MV-4-11 (cell line): ENCODE results near the gene WASF2.
A peak's percentile ranks its signal among the peaks of the same experiment; 100 is the strongest.
"Not testable (repeated sequence)": the region's sequence is repeated elsewhere in the genome, so short reads cannot be mapped to it uniquely, and the experiment has no call there.

ENCODE experiments used
- DNase-seq: peaks from one replicate; lab custom pipeline; 2025; lab: John Stamatoyannopoulos, UW

The WASF2 gene

DNA sequence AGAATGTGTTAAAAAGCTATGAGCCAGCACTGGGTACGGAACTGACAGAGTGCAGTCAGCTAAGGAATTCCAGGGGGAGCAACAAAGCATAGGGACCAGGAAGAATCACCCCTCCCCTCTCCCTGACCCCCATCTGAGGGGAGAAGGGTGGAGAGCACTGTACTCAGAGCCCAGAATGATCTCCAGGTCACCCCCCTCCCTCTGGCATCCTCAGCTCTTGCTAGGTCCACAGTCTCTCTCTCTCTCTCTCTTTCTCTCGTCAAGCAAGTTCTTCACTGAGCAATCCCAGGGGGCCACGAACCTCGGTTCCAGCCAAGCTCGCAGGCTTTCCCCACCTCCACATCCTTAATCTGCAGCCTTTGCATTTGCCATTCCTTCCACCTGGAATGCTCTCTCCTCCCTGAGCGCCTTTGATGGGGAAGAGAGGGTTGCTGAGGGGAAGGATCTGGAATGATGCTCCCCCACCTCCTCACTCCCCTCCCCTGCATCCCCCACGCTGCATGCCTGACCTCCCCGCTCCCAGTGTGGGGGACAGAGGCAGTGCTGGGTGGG lies 6.7 kb upstream of the WASF2 start:
- DNase-seq, result no peak

DNA sequence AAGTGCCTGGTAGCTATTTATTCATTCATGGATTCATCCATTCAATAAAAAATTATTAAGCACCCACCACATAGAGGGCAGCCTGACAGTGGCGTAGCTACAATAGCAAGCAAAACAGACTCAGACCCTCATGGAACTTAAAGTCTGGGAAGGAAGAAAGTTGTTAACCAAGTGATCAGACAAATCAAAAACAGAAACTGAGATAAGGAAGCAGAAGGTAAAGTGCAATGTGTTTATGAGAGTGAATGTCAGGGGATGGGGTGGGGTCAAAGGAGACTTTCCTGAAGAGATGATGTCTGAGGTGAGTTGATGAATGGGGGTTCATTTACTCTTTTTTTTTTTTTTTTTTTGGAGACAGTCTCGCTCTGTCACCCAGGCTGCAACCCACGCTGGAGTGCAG lies 2.8 kb upstream of the WASF2 start:
- no peak for DNase-seq

- DNase-seq, result peak; percentile 60
Observed at GRCh38 chr1:27491748-27492700, 2.1 kb upstream of the WASF2 start.

DNA sequence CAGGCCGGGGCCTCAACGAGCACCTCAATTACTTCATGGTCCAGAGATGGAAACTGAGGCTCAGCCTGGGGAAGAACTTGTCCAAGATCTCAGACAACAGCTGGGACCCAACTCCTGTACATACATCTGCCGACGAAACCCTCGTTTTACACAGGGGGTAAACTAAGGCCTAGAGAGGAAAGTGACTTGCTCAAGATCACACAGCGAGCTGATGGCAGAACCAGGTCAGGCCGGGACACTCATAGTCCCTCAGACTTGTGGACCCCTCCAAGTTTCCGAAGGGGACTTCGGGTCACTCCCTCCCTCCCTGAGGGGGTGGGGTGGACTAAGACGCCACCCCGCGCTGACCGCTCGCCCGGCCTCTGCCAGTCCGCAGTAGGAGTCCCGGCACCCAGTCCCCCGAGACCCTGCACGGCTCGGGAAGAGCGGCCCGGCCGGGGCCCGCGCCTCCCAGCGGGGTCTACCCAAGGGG lies 430 bp downstream of the WASF2 start:
- no peak for DNase-seq

- DNase-seq, result peak; percentile 79
Observed at GRCh38 chr1:27487966-27488884, 1.7 kb downstream of the WASF2 start.

GRCh38 chr1:27485363-27485762 lies 4.6 kb downstream of the WASF2 start:
- no peak for DNase-seq

GRCh38 chr1:27483659-27484058 lies 6.3 kb downstream of the WASF2 start:
- no peak for DNase-seq

GRCh38 chr1:27481994-27482620 lies 7.9 kb downstream of the WASF2 start:
- DNase-seq, result no peak

GRCh38 chr1:27478098-27478497 lies 11.9 kb downstream of the WASF2 start:
- no peak for DNase-seq

DNA sequence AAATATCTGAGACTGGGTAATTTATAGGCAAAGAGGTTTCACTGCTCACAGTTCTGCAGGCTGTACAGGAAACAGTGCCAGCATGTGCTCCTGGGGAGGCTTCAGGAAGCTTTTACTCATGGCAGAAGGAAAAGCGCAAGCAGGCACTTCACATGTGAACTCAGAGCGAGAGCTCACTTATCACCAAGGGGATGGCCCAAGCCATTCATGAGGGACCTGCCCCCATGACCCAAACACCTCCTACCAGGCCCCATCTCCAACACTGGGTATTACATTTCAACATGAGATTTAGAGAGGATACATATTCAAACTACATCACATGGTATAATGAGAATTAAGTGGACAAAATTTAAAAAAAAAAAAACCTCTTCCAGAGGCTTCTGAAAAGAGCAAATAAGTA lies 13.7 kb downstream of the WASF2 start:
- no peak for DNase-seq

DNA sequence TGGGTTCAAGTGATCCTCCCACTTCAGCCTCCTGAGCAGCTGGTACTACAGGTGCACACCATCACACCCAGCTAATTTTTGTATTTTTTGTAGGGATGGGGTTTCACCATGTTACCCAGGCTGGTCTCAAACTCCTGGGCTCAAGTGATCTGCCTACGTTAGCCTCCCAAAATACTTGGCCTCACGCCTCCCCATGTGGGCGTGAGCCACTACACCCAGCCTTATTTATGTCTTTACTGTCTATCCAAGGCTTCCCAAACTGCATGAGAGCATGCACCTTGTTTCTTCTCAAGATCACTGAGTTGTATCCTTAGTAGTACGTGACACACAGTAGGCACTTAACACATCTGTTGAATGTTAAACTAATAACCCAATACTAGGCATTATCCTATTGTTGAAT lies 14.2 kb downstream of the WASF2 start:
- DNase-seq, result no peak

DNA sequence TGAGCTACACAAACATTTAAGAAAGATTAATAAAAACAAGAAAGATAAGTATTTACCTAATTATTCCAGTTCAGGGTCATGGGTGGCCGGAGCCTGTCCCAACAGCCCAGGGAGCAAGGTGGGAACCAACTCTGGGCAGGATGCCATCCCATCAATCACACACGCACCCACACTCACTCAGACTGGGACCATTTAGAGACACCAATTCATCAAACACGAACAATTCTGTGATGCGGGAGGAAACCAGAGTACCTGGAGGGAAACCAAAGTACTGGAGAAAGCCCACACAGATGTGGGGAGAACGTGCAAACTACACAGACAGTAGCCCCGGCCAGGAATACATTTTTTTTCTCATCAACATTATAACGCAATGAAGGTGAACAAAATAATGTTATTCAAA lies 16.2 kb downstream of the WASF2 start:
- no peak for DNase-seq

GRCh38 chr1:27472098-27472497 lies 17.9 kb downstream of the WASF2 start:
- DNase-seq, result not testable (repeated sequence)

- DNase-seq, result peak; percentile 75
Observed at GRCh38 chr1:27471477-27471876, 18.5 kb downstream of the WASF2 start.

DNA sequence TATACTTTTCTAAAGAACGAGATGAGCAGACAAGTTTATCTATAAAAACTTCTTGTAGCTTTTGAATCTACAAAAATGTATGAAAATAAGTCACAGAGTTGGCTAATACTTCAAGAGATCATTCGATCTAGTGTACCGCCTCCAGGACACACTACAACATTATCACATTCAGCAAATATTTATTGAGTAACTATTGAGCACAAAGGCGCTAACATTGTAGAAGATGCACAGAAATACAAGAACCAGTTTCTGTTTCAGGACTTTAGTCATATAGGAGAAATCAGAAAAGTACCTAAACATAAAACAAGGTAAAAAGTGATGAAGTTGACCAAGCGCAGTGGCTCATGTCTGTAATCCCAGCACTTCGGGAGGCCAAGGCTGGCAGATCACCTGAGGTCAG lies 20.6 kb downstream of the WASF2 start:
- no peak for DNase-seq

GRCh38 chr1:27468378-27468777 lies 21.6 kb downstream of the WASF2 start:
- DNase-seq, result not testable (repeated sequence)

- no peak for DNase-seq
Observed at GRCh38 chr1:27464926-27465647, 24.9 kb downstream of the WASF2 start.

DNA sequence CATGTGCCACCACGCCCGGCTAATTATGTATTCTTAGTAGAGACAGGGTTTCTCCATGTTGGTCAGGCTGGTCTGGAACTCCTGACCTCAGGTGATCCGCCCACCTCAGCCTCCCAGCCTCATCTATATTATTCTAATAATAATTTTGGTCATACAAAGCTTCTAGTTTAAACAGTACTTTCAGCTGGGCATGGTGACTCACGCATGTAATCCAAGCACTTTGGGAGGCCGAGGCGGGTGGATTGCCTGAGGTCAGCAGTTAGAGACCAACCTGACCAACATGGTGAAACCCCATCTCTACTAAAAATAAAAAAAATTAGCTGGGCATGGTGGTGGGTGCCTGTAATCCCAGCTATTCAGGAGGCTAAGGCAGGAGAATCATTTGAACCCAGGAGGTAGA lies 26.1 kb downstream of the WASF2 start:
- peak; percentile 42 for DNase-seq

- DNase-seq, result not testable (repeated sequence)
Observed at GRCh38 chr1:27458521-27458920, 31.4 kb downstream of the WASF2 start.

GRCh38 chr1:27455139-27455811 lies 34.7 kb downstream of the WASF2 start:
- no peak for DNase-seq

DNA sequence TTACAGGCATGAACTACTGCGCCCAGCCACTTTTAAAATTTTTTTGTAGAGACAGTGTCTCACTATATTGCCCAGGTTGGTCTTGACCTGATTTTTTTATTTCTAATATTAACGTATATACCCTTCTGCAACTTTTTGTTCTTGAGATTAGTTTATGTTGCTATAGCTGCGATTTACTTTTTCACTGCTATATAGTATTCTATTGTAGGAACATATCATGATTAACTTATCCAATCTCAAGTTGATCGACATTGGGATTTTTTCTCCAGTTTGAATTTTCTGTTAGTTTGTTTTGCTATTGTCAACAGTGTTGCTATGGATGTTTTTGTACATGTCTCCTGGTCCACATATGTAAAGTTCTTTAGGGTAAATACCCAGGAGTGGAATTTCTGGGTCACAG lies 35.4 kb downstream of the WASF2 start:
- no peak for DNase-seq
